A549 (cell line): ENCODE results near the gene TUBGCP2.

ENCODE experiments used
- CTCF ChIP-seq: fragments of >200 bp; sonication (Bioruptor Twin); formaldehyde crosslinking; IDR thresholded peaks from 3 replicates; pipeline ENCODE4 v1.5.1; 2016
- EP300 ChIP-seq, 2 experiments: fragments of >200 bp; sonication (Bioruptor Twin); formaldehyde crosslinking; IDR thresholded peaks; 2 replicates in 1 of 2; 3 replicates in 1 of 2; pipeline ENCODE4 v1.6.1; 2016 to 2017
- HOXA7 ChIP-seq: fragments of 250-450 bp; sonication (Bioruptor Pico); IDR thresholded peaks from 2 replicates; pipeline ENCODE4 v1.5.0; 2020; ENCODE audit warnings: mild to moderate bottlenecking, moderate library complexity
- KDM1A ChIP-seq: fragments of 200-600 bp; sonication (generic); IDR thresholded peaks from 2 replicates; pipeline ENCODE4 v1.6.1; 2016; ENCODE audit warnings: low read depth, mild to moderate bottlenecking
- MAX ChIP-seq: IDR thresholded peaks from 2 replicates; pipeline ENCODE4 v1.6.1; 2012
- REST ChIP-seq: fragments of 200-600 bp; sonication (generic); IDR thresholded peaks from 2 replicates; pipeline ENCODE4 v1.6.1; 2016; ENCODE audit warnings: antibody characterized with exemption, mild to moderate bottlenecking, moderate library complexity
- RFX5 ChIP-seq: fragments of 450-650 bp; IDR thresholded peaks from 2 replicates; pipeline ENCODE4 v1.7.1; 2014; ENCODE audit warnings: antibody characterized with exemption, mild to moderate bottlenecking, moderate library complexity

DNA sequence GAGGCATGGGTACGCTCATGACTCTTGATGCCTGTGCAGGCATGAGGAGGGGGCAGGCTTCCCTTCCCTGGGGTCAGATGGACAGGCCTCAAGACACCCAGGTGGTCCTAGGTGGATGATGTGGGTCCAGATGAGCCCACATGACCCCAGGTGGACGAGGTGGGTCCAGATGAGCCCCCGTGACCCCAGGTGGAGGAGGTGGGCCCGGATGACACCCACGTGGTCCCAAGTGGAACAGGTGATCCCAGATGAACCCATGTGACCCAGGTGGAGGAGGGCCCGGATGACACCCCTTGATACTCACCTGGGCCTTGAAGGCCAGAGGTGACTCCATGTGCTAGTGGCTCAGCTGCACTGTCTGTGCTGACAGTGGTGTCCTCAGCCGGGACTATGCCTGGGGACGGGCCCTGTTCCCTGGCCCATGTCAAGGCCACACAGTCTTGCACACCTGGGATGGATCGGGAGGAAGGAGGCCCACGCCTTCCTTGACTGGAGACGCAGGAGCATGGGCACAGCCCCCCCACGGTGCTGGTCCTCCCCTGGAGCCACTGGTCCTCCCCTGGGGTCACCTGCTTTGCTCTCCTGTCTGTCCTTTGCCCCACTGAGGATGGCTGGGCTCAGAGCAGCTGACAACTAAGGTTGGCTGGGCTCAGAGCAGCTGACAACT is 41.7 kb upstream of the TUBGCP2 start:
- TF ChIP-seq CTCF, result no peak
- no peak for TF ChIP-seq REST
- no peak for TF ChIP-seq MAX
- no peak for TF ChIP-seq EP300 (IDR thresholded peaks at IDR 0.05)
- no peak for TF ChIP-seq RFX5
- no peak for TF ChIP-seq HOXA7
- TF ChIP-seq KDM1A, result no peak
